HUDEP-2 (cell line): Measurements from ENCODE around the gene EIF4A3.

ENCODE experiments used
- DNase-seq, 76 experiments: peaks; one replicate each; lab custom pipeline; 2025; ENCODE audit not compliant: unreplicated experiment in 76 of 76; lab: John Stamatoyannopoulos, UW

The EIF4A3 gene

DNA sequence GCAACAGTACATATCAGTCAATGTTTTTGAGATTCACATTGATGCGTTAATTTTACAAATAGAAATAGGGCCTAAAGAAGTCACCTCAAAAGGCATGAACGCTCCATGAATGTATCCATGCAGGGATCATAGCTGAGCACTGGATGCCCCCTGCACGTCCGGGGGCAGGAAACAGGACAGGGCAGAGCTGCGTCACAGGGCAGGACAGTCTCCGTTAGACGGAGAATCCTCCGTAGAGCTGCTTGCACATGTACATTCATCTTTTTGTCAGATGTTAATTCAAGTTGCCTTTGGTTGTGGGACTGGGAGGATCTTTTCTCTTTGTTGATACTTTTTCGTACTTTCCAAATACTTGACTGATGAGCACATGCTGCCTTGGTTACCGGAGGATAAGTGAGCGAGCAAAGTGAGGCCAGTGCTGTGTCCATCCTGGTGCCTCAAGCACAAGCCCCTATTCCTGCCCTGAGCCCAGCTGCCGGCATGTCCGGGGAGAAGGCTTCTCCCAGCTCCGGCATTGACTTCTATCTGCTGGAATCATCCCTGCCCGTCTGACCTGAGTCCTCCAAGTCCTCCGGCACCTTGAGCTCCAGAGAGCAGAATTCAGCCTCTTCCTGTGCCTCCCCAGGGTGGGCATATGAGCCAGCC is 30.5 kb downstream of the EIF4A3 start:
- DNase-seq, result no peak

DNA sequence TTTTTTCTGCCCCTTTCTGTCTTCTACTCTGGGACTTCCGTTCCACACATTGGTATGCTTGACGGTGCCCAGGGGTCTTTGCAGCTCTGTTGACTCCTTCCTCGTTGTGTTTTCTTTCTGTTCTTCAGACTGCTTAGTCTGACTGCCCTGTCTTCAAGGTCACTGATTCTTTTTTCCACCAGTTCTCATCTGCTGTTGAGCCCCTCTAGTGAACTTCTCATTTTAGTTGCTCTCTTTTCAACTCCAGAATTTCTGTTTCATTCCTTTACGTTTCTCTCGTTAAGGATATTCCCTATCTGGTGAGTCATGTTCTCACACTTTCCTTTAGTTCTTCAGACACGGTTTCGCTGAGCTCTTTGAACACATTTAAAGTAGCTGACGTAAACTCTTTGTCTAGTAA is 31.8 kb downstream of the EIF4A3 start:
- DNase-seq, result no peak

DNA sequence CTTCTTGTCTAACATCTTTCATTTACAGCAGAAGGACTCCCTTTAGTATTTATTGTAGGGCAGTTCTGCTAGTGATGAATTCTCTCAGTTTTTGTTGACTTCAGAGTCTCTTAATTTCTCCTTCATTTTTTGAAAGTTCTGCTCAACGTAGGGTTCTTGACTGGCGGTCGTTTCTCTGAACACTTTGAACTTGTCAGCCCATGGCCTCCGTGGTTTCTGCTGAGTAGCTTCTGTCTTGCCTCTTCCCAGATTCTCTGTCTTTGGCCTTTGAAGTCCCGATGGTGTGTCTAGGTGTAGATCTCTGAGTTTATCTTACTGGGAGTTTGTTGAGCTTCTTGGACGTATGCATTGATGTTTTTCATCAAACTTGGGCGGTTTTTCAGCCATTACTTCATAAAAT is 32.2 kb downstream of the EIF4A3 start:
- no peak for DNase-seq

DNA sequence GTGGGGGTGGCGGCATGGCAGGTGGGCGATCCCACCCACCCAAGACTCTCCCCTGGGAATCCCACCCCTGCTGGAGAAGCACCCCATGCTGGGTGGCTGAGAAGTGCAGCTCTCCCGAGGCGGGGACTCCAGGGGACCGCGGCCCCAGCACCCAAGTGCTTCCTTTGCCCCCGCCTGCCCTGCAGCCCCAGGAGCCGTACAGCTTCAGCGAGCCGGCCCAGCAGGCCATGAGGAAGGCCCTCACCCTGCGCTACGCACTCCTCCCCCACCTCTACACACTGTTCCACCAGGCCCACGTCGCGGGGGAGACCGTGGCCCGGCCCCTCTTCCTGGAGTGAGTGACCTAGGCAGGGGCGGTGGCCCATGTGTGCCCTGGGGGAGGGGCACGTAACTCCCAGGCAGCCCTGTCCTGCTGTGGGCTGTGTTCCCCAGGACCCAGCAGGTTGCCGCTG is 33.9 kb downstream of the EIF4A3 start:
- no peak for DNase-seq

DNA sequence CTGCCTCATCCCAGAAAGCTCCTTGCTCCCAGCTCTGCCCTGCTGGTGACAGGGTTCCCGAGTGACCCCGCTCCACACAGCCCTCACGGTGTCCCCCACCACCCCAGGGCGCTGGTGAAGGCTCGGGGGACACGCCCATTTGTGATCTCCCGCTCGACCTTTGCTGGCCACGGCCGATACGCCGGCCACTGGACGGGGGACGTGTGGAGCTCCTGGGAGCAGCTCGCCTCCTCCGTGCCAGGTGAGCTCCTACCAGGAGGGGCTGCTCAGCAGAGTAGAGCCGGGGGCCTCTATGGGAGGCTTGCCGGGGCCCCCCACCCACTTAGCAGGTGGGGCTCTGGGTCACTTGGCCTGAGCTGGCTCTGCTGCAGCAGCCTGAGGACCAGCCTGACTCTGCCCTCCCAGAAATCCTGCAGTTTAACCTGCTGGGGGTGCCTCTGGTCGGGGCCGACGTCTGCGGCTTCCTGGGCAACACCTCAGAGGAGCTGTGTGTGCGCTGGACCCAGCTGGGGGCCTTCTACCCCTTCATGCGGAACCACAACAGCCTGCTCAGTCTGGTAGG is 34.4 kb downstream of the EIF4A3 start:
- no peak for DNase-seq

DNA sequence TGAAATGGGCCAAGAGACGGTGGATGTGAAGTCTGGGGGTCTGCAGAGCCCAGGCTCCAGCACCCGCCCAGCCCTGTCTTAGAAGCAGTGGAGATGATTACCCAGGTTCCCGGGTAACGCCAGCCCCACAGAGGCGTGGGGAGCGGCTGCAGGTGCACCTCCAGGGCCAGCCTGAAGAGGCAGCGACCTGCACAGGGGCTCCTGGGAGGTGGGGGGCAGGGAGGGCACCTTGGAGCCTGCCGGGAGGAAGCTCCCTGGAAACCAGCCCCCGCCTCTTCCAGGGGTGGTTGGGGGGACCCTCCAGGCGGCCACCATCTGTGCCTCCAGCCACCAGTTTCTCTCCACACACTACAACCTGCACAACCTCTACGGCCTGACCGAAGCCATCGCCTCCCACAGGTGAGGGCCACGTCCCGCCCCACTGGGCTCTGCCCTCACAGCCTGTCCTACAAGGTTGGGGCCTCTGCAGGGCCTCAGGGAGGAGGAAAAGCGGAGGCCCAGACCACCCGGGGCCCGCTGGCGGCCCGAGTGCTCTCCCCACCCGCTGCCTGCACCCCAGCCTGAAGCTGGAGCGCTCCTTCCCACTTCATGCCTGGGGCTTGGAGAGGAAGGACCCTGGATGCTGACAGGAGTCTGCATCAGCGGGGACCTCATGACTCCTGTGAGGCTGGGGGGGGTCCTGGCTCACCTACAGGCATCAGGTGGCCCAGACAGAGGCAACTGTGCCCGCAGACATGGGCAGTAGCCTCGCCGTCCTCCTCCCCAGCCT is 35.0 kb downstream of the EIF4A3 start:
- DNase-seq, result no peak

DNA sequence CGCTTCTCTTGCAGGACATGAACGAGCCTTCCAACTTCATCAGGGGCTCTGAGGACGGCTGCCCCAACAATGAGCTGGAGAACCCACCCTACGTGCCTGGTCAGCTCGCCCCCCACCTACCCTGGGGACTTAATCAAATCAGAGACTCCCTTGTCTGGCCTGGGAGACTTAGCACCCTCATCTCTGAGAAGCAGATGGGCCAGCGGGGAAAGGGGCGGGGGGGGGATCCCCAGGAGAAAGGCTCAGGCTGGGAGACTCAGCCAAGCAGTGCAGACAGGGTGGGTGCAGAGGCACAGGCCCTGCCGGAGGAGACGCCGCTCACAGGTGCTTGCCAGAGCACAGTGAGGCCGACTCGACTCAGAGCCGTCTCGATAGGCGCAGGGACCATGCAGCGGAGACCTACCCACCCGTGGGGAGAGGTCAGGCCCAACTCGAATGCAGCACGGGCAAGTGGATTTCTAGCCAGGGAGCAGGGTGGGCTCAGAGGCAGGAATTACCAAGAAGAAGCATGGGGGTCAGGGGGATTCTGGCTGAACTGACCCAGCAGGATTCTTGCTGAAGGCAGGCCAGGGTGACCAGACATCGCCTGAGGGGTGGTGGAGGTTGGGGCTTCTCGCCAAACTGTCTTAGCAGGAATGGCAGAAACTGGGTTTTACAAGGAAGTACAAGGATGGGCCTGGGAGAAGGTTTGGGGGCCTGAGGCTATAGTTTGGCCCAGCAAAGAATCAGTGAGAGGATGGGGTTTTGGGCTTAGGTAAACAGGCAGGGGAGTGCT is 35.8 kb downstream of the EIF4A3 start:
- no peak for DNase-seq

DNA sequence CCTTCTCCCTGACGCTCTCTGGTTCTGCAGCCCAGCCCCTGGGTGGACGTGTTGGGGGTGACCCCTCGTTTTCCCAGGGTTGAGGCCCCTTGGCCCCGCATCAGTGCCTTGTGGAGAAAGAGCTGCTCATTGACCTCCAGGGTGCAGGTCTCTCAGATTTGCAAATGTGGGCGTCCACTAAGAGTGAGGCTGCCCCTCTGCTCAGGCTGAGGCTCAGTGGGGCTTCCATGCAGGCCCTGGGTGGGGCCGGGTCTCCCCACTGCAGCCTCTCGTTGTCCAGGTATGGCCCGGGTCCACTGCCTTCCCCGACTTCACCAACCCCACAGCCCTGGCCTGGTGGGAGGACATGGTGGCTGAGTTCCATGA is 36.5 kb downstream of the EIF4A3 start:
- no peak for DNase-seq

DNA sequence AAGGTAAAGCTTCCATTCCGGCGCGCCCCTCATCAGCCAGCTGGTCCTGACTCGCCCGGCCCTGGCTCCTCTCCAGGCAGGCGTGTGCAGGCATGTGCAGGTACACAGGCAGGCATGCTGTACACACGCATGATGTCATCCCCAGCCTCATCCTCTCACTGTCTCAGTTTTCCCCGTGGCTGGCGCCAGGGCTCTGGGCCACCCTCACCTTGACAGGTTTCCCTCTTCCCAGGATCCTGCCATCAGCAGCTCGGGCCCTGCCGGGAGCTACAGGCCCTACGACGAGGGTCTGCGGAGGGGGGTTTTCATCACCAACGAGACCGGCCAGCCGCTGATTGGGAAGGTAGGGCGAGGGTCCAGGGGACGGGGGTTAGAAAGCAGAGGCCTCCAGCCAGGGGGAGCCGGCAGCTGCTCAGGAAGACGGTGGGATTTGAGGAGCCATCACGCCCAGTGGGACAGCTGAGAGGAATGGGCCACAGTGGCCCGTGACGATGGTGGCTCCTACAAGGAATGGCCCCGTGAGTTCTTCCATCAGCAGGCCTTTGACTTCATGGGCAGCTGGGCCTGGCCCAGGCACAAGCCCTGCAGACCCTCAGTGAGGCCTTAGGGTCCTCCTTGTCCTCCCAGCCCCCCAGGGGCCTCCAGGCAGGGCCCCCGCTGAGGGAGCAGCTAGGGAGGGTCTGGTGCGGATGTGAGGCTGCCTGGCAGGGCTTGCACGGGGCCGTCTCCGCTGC is 37.0 kb downstream of the EIF4A3 start:
- no peak for DNase-seq

DNA sequence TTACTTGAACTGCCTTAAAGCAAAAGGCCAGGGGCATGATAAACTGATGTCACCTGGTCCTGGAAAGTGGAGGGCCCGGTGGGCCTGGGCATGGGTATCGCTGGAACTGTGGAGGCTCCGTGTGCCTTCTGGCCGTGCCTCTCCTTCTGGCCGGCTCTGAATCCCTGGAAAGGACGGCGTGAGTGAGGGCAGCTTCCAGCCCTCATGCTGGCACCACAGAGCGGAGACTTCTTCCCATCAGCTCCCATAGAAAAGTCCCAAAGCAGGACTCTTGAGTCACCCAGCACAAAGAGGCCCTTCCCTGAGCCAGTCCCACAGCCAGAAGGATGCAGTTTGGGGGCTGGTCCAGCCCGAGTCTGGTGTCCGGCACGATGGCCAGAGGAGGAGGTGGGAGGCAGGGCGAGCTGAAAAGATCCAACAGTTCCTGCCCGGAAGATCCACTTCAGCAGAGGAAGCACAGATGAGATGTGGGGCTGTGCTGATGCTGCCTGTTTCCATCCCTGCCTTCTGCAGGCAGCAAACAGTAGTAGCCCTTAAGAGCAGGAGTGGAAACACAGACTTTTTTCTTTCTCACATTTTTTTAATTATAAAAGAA is 37.8 kb downstream of the EIF4A3 start:
- DNase-seq, result no peak

DNA sequence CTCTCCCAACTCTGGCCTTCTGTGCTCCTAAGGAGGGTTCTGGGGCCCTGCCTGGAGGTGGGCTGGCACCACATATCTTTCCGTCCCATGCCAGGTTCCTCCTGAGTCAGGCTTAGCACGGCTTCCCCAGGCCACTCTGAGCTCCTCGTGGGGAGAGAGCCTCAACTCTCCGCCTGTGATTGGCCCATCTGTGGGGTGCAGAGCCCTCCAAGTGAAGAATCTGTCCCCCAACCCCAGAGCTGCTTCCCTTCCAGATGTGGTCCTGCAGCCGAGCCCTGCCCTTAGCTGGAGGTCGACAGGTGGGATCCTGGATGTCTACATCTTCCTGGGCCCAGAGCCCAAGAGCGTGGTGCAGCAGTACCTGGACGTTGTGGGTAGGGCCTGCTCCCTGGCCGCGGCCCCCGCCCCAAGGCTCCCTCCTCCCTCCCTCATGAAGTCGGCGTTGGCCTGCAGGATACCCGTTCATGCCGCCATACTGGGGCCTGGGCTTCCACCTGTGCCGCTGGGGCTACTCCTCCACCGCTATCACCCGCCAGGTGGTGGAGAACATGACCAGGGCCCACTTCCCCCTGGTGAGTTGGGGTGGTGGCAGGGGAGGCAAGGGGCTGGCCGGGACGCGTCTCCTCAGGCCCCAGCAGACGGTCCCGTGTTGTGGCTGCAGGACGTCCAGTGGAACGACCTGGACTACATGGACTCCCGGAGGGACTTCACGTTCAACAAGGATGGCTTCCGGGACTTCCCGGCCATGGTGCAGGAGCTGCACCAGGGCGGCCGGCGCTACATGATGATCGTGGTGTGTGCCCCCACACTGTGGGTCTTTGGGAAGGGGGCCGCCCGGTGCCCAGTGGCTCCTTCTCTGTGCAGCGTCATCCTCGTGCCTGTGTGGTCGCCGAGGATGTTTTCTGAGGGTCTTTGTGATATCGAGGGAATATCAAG is 38.6 kb downstream of the EIF4A3 start:
- DNase-seq, result no peak

DNA sequence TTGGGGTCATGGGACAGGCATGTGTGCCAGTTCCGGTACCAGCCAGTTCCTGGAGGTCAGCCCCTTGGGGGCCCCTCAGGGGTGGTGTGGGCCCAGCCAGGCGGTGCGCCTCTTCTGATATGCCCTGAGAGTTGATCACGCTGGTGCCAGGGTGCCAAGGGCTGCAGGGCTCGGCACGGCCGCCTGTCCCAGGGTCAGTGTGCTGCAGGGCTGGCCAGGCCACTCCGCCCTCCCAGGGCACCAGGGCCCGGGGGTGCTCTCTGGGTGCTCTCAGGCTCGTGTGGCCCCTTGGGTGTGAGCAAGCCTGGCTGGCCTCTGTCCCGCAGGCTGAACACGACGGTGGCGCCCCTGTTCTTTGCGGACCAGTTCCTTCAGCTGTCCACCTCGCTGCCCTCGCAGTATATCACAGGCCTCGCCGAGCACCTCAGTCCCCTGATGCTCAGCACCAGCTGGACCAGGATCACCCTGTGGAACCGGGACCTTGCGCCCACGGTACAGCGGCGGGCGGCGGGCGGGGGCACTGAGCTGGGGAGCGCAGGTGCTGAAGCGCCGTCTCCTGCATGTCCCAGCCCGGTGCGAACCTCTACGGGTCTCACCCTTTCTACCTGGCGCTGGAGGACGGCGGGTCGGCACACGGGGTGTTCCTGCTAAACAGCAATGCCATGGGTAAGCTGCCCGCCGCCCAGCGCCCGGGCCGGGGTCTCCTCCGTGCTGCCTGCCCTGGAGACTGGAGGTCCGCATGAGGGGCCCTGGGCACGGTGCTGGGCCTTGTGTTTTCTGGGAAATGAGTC is 39.5 kb downstream of the EIF4A3 start:
- DNase-seq, result no peak

DNA sequence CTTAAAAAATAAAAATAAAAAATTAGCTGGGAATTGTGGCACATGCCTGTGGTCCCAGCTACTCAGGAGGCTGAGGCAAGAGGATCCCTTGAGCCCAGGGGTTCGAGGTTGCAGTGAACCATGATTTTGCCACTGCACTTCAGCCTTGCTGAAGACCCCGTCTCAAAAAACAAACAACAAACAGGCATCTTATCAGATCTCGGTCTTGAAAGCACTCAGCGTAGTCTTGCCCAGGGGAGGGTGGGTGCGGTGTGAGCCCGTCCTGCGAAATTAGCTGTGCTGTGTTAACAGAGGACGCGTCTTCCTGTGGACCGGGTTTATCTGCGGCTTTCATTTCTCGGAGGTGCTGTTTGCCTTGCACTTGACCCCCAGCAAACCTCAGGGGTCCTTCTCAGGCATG is 40.2 kb downstream of the EIF4A3 start:
- DNase-seq, result no peak

DNA sequence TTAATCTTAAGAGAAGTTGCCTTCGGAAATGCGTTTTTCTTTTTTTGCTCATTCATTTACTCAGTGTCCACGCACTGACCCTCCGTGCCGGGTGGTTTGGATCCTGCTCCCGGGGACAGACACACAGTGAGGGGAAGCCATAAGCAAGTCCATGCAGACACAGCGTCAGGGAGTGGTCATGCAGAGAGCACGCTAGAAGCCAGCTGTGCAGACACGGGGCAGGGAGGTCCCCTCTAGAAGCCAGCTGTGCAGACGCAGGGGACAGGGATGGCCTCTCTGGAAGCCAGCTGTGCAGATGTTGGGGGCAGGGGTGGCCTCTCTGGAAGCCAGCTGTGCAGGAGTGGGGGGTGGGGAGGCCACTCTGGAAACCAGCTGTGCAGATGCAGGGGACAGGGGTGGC is 40.8 kb downstream of the EIF4A3 start:
- DNase-seq, result no peak

DNA sequence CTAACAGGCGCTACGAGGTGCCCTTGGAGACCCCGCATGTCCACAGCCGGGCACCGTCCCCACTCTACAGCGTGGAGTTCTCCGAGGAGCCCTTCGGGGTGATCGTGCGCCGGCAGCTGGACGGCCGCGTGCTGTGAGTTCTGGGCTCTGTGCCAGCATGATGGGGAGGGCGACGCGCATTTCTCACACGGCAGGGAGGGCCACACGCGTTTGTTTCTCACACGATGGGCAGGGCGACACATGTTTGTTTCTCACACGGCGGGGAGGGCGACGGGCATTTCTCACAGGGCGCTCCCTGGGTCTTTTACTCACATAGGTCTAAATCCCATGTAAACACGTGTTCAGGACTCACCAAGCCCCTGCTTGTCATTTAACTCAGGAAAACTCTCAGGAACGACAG is 41.2 kb downstream of the EIF4A3 start:
- DNase-seq, result no peak

DNA sequence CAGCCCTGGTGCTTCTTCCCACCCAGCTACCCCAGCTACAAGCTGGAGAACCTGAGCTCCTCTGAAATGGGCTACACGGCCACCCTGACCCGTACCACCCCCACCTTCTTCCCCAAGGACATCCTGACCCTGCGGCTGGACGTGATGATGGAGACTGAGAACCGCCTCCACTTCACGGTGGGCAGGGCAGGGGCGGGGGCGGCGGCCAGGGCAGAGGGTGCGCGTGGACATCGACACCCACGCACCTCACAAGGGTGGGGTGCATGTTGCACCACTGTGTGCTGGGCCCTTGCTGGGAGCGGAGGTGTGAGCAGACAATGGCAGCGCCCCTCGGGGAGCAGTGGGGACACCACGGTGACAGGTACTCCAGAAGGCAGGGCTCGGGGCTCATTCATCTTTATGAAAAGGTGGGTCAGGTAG is 42.0 kb downstream of the EIF4A3 start:
- DNase-seq, result no peak

DNA sequence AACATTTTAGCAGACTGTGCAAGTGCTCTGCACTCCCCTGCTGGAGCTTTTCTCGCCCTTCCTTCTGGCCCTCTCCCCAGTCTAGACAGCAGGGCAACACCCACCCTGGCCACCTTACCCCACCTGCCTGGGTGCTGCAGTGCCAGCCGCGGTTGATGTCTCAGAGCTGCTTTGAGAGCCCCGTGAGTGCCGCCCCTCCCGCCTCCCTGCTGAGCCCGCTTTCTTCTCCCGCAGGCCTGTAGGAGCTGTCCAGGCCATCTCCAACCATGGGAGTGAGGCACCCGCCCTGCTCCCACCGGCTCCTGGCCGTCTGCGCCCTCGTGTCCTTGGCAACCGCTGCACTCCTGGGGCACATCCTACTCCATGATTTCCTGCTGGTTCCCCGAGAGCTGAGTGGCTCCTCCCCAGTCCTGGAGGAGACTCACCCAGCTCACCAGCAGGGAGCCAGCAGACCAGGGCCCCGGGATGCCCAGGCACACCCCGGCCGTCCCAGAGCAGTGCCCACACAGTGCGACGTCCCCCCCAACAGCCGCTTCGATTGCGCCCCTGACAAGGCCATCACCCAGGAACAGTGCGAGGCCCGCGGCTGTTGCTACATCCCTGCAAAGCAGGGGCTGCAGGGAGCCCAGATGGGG is 42.5 kb downstream of the EIF4A3 start:
- no peak for DNase-seq

DNA sequence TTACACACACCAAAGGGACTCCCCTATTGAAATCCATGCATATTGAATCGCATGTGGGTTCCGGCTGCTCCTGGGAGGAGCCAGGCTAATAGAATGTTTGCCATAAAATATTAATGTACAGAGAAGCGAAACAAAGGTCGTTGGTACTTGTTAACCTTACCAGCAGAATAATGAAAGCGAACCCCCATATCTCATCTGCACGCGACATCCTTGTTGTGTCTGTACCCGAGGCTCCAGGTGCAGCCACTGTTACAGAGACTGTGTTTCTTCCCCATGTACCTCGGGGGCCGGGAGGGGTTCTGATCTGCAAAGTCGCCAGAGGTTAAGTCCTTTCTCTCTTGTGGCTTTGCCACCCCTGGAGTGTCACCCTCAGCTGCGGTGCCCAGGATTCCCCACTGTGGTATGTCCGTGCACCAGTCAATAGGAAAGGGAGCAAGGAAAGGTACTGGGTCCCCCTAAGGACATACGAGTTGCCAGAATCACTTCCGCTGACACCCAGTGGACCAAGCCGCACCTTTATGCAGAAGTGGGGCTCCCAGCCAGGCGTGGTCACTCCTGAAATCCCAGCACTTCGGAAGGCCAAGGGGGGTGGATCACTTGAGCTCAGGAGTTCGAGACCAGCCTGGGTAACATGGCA is 43.4 kb downstream of the EIF4A3 start:
- DNase-seq, result no peak
